ENCODE measurements around the gene ALK.

Gene ALK

GRCh38 chr2:29766191-29766590 is 155.2 kb downstream of the ALK start:
- TF ChIP-seq ZNF274 (IDR thresholded peaks at IDR 0.05; ENCODE audit: low read length): no peak
- no peak for TF ChIP-seq ZNF274 (tag by site-specific recombination; IDR thresholded peaks at IDR 0.05; ENCODE audit: borderline replicate concordance)
- no peak for TF ChIP-seq REPIN1 (tag by site-specific recombination; IDR thresholded peaks at IDR 0.05; ENCODE audit: low read depth)
- no peak for TF ChIP-seq ZBTB49 (tag by site-specific recombination; IDR thresholded peaks at IDR 0.05; ENCODE audit: low read depth)
- no peak for TF ChIP-seq TRIM28 (IDR thresholded peaks at IDR 0.05; ENCODE audit: borderline replicate concordance, low read length)
- no peak for TF ChIP-seq ZNF629 (tag by site-specific recombination; IDR thresholded peaks at IDR 0.05)
- TF ChIP-seq ZNF645 (tag by site-specific recombination; IDR thresholded peaks at IDR 0.05): no peak
- no peak for TF ChIP-seq BCL6B (tag by site-specific recombination; IDR thresholded peaks at IDR 0.05)
- no peak for TF ChIP-seq ZNF792 (tag by site-specific recombination; IDR thresholded peaks at IDR 0.05)
- no peak for TF ChIP-seq SCRT1 (tag by site-specific recombination; IDR thresholded peaks at IDR 0.05; ENCODE audit: borderline replicate concordance)
- no peak for TF ChIP-seq ZNF501 (tag by site-specific recombination; IDR thresholded peaks at IDR 0.05)
- no peak for TF ChIP-seq ZNF26 (tag by site-specific recombination; IDR thresholded peaks at IDR 0.05)
- Histone ChIP-seq H3K9me3 (ENCODE audit: control insufficient read depth, insufficient read depth, low read depth, low read length) (no peaks in the 10 kb centered on the region), H3K36me3 (ENCODE audit: control insufficient read depth in 2 of 2, insufficient read depth in 1 of 2, low read length in 2 of 2) (no peaks in the 10 kb centered on the region), H3K27ac (ENCODE audit: extremely low read depth, low read depth, low read length) (no peak overlapping the region), H3K4me1 (ENCODE audit: control insufficient read depth, insufficient read depth, low read length) (no peaks in the 10 kb centered on the region), H3K4me3 (ENCODE audit: low read depth, low read length) (no peak overlapping the region)
- POLR2A ChIA-PET: no interaction called here
- CTCF ChIA-PET: interaction anchor here (0.7 to 0.8 kb wide), 2 partner anchors 10 to 114 kb away, joined by 4 read pairs; no protein-coding TSS in a partner anchor

GRCh38 chr2:29765721-29766120 is 155.7 kb downstream of the ALK start:
- ChIA-PET CTCF (interaction anchor here (0.7 kb wide), 1 partner anchor 9 kb away, joined by 4 read pairs; no protein-coding TSS in a partner anchor), POLR2A (no interaction called here)
- H3K36me3 ChIP-seq (ENCODE audit: control insufficient read depth in 2 of 2, insufficient read depth in 1 of 2, low read length in 2 of 2): no peaks in the 10 kb centered on the region
- H3K4me1 ChIP-seq (ENCODE audit: control insufficient read depth, insufficient read depth, low read length): no peaks in the 10 kb centered on the region
- H3K4me3 ChIP-seq (ENCODE audit: low read depth, low read length): no peak overlapping the region
- no peaks in the 10 kb centered on the region for H3K9me3 ChIP-seq (ENCODE audit: control insufficient read depth, insufficient read depth, low read depth, low read length)
- no peak overlapping the region for H3K27ac ChIP-seq (ENCODE audit: extremely low read depth, low read depth, low read length)
- TF ChIP-seq ZNF610 (tag by site-specific recombination; IDR thresholded peaks at IDR 0.05; ENCODE audit: borderline replicate concordance) (no peak), ZNF645 (tag by site-specific recombination; IDR thresholded peaks at IDR 0.05) (no peak), ZXDB (tag by site-specific recombination; IDR thresholded peaks at IDR 0.05) (no peak), ZNF76 (tag by site-specific recombination; IDR thresholded peaks at IDR 0.05; ENCODE audit: borderline replicate concordance, low read depth) (no peak), ZBTB11 (tag by site-specific recombination; conservative IDR thresholded peaks at IDR 0.05; ENCODE audit: low read depth) (no peak), PBX3 (CRISPR knock-in tag; IDR thresholded peaks at IDR 0.05) (no peak), ZNF426 (tag by site-specific recombination; IDR thresholded peaks at IDR 0.05) (no peak), TCF7L2 (IDR thresholded peaks at IDR 0.05; ENCODE audit: borderline replicate concordance, low read depth, low read length) (no peak), BCL11A (tag by site-specific recombination; IDR thresholded peaks at IDR 0.05; ENCODE audit: low read depth) (no peak), ZNF623 (tag by site-specific recombination; IDR thresholded peaks at IDR 0.05) (no peak), BCL6B (tag by site-specific recombination; IDR thresholded peaks at IDR 0.05) (no peak)

Data from HEK293 (cell line).